PC-3 (cell line): ENCODE measurements around the gene RAX2.
"Not testable (repeated sequence)": the region's sequence is repeated elsewhere in the genome, so short reads cannot be mapped to it uniquely, and the experiment has no call there.

ENCODE experiments used
- EZH2 ChIP-seq: fragments of 300-600 bp; sonication (generic); IDR thresholded peaks from one replicate; pipeline ENCODE4 v1.6.1; 2017; ENCODE audit warnings: antibody characterized with exemption, mild to moderate bottlenecking, low read length; ENCODE audit not compliant: unreplicated experiment
- EZH2phosphoT487 ChIP-seq: fragments of 300-600 bp; sonication (generic); IDR thresholded peaks from 2 replicates; pipeline ENCODE4 v1.6.1; 2018; ENCODE audit warnings: mild to moderate bottlenecking, antibody characterized with exemption, low read length, borderline replicate concordance
- TF ChIP-seq, protein P1 (sequence below): fragments of 300-600 bp; sonication (generic); conservative IDR thresholded peaks from 2 replicates; pipeline ENCODE4 v1.5.1; 2017; ENCODE audit warnings: antibody characterized with exemption, low read depth, mild to moderate bottlenecking, low read length

DNA sequence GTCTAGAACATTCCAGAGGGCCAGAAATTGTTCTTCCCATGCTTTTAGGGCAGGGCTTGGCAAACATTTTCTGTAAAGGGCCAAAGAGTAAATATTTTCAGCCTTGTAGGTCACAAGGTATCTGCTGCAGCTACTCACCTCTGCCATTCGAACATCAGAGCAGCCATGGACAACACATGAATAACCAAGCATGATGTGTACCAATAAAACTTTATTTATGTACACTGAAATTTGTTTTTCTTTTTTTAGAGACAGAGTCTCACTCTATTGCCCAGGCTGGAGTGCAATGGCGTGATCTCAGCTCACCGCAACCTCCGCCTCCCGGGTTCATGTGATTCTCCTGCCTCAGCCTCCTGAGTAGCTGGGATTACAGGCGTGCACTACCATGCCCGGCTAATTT is 14.3 kb downstream of the RAX2 start:
- TF ChIP-seq, protein P1, sequence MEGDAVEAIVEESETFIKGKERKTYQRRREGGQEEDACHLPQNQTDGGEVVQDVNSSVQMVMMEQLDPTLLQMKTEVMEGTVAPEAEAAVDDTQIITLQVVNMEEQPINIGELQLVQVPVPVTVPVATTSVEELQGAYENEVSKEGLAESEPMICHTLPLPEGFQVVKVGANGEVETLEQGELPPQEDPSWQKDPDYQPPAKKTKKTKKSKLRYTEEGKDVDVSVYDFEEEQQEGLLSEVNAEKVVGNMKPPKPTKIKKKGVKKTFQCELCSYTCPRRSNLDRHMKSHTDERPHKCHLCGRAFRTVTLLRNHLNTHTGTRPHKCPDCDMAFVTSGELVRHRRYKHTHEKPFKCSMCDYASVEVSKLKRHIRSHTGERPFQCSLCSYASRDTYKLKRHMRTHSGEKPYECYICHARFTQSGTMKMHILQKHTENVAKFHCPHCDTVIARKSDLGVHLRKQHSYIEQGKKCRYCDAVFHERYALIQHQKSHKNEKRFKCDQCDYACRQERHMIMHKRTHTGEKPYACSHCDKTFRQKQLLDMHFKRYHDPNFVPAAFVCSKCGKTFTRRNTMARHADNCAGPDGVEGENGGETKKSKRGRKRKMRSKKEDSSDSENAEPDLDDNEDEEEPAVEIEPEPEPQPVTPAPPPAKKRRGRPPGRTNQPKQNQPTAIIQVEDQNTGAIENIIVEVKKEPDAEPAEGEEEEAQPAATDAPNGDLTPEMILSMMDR: not testable (repeated sequence)
- not testable (repeated sequence) for TF ChIP-seq EZH2phosphoT487, EZH2
